ENCODE results near the gene UNG. TPM values are rescaled to one million over a fixed set of nuclear protein-coding genes. Genes with fewer than 3 reads are reported as not detected.

Gene UNG
- total RNA-seq, 1 experiment from 2014 or later: 99.0 TPM

DNA sequence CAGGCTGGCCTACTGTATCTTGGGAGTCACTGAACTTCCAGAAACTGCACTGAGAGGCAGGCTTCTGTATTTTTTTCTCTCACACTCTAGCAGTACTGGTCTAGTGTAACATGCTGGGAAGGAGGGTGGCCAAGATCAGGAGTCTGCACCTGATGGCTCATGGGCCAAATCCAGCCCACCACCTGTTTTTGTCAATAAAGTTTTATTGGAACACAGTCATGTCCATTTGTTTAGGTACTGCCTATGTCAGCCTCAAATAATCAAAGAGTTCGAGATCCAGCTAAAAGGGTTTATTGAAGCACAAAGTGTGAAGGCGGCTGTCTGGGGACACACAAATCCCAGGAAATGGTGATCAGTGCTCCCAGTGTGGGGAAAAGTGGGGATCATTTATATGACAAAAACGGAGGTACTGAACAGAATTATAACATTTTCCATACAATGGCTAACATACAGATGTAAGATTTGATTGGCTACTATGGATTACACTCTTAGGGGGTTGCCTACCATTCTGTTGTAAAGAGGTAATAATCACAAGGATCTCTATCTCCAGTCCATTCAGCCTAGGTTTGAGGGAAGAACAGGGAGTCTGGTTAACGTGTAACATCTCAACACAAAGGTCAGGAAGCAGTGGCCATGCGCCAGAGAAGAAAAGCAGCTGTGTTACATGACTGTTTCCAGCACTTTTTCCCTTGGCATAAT is 32.1 kb upstream of the UNG start (continued):
- TF ChIP-seq, protein P1, sequence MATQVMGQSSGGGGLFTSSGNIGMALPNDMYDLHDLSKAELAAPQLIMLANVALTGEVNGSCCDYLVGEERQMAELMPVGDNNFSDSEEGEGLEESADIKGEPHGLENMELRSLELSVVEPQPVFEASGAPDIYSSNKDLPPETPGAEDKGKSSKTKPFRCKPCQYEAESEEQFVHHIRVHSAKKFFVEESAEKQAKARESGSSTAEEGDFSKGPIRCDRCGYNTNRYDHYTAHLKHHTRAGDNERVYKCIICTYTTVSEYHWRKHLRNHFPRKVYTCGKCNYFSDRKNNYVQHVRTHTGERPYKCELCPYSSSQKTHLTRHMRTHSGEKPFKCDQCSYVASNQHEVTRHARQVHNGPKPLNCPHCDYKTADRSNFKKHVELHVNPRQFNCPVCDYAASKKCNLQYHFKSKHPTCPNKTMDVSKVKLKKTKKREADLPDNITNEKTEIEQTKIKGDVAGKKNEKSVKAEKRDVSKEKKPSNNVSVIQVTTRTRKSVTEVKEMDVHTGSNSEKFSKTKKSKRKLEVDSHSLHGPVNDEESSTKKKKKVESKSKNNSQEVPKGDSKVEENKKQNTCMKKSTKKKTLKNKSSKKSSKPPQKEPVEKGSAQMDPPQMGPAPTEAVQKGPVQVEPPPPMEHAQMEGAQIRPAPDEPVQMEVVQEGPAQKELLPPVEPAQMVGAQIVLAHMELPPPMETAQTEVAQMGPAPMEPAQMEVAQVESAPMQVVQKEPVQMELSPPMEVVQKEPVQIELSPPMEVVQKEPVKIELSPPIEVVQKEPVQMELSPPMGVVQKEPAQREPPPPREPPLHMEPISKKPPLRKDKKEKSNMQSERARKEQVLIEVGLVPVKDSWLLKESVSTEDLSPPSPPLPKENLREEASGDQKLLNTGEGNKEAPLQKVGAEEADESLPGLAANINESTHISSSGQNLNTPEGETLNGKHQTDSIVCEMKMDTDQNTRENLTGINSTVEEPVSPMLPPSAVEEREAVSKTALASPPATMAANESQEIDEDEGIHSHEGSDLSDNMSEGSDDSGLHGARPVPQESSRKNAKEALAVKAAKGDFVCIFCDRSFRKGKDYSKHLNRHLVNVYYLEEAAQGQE (IDR thresholded peaks at IDR 0.05; ENCODE audit: low read depth): no peak

DNA sequence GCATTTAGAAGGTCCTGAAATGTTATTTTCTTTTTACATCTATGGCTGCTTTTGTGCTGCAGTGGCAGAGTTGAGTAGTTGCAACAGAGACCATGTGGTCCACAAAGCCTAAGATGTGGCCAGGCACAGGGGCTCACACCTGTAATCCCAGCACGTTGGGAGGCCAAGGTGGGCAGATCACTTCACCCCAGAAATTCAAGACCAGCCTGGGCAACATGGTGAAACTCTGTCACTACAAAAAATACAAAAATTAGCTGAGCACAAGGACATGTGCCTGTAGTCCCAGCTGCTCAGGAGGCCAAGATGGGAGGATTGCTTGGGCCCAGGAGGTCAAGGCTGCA is 31.6 kb upstream of the UNG start:
- POLR2A ChIA-PET: no interaction called here
- TF ChIP-seq EZH2phosphoT487 (IDR thresholded peaks at IDR 0.05; ENCODE audit: borderline replicate concordance) (no peak), TCF7L2 (IDR thresholded peaks at IDR 0.05; ENCODE audit: borderline replicate concordance, extremely low read depth, insufficient read depth, insufficient read length) (no peak), SIN3A (IDR thresholded peaks at IDR 0.05; ENCODE audit: low read depth) (no peak), CBX3 (IDR thresholded peaks at IDR 0.05; ENCODE audit: low read depth) (no peak), POLR2AphosphoS5 (IDR thresholded peaks at IDR 0.05; ENCODE audit: low read depth, low read length) (no peak), YY1 (IDR thresholded peaks at IDR 0.05; ENCODE audit: extremely low read depth, insufficient replicate concordance, low read depth, low read length) (no peak), ZFX (IDR thresholded peaks at IDR 0.05) (no peak), CEBPB (IDR thresholded peaks at IDR 0.05; ENCODE audit: low read depth) (no peak), POLR2A (IDR thresholded peaks at IDR 0.05; ENCODE audit: borderline replicate concordance, extremely low read depth, insufficient read depth, insufficient read length) (no peak), EGR1 (IDR thresholded peaks at IDR 0.05; ENCODE audit: low read depth) (no peak), FOSL1 (IDR thresholded peaks at IDR 0.05; ENCODE audit: low read depth) (no peak)
- TF ChIP-seq, protein P1 (IDR thresholded peaks at IDR 0.05; ENCODE audit: low read depth): no peak
- no peak overlapping the region for H3K4me2 ChIP-seq (ENCODE audit: low read length)
- H3K4me1 ChIP-seq (ENCODE audit: control insufficient read depth in 1 of 2, insufficient read depth in 2 of 2, low read length in 2 of 2): no peaks in the 10 kb centered on the region
- H3K4me3 ChIP-seq (replicated peaks in 1 of 2; ENCODE audit: low read depth in 1 of 2, low read length in 2 of 2): no peak overlapping the region
- intact Hi-C loops (cut with micrococcal nuclease): no loop called here
- H3K27me3 ChIP-seq (ENCODE audit: insufficient read depth, low read length): no peaks in the 10 kb centered on the region
- no peak for DNase-seq (ENCODE audit: low read depth, low spot score)
- no peaks in the 10 kb centered on the region for H4K20me1 ChIP-seq (ENCODE audit: insufficient read depth)
- H3K79me2 ChIP-seq (ENCODE audit: insufficient read depth, low read length): no peaks in the 10 kb centered on the region
- H3K9me2 ChIP-seq (ENCODE audit: insufficient read depth): no peaks in the 10 kb centered on the region
- RAD21 ChIA-PET (ENCODE audit: low non-redundant PET in 1 of 2, low total read pairs in 2 of 2, uncharacterized antibody in 2 of 2, unreplicated experiment in 2 of 2): no interaction called here
- no peaks in the 10 kb centered on the region for H3K9me3 ChIP-seq (ENCODE audit: control insufficient read depth in 1 of 2, insufficient read depth in 1 of 2, low read depth in 1 of 2, low read length in 2 of 2)
- H2AFZ ChIP-seq (ENCODE audit: low read depth, low read length, poor library complexity, severe bottlenecking): no peak overlapping the region
- no peak overlapping the region for H3K27ac ChIP-seq (ENCODE audit: low read depth, low read length)
- CTCF ChIA-PET: no interaction called here
- no TSS peak for BruUV-seq (replicated peaks)
- 0 out of 4 replicates have a peak, but pooled peaks cover 0 to 3% of the 10 kb centered on the region in 2 experiments for H3K36me3 ChIP-seq (ENCODE audit: control insufficient read depth in 1 of 2, insufficient read depth in 2 of 2, low read length in 2 of 2)
- ATAC-seq: no peak
- no peak overlapping the region for H3K9ac ChIP-seq (ENCODE audit: low read length)

All from HCT116 (cell line).